NCI-H187 treated with DMSO at 0.1 percent for 48 hours (cell line): ENCODE measurements around the gene HNRNPAB.
"Not testable (repeated sequence)": the region's sequence is repeated elsewhere in the genome, so short reads cannot be mapped to it uniquely, and the experiment has no call there.

Source experiments
- DNase-seq: peaks from one replicate; lab custom pipeline; 2025; lab: John Stamatoyannopoulos, UW

HNRNPAB gene

GRCh38 chr5:178230879-178231538, 26.7 kb downstream of the HNRNPAB start:
- DNase-seq, result no peak

GRCh38 chr5:178231539-178232123, 27.3 kb downstream of the HNRNPAB start:
- no peak for DNase-seq

DNA sequence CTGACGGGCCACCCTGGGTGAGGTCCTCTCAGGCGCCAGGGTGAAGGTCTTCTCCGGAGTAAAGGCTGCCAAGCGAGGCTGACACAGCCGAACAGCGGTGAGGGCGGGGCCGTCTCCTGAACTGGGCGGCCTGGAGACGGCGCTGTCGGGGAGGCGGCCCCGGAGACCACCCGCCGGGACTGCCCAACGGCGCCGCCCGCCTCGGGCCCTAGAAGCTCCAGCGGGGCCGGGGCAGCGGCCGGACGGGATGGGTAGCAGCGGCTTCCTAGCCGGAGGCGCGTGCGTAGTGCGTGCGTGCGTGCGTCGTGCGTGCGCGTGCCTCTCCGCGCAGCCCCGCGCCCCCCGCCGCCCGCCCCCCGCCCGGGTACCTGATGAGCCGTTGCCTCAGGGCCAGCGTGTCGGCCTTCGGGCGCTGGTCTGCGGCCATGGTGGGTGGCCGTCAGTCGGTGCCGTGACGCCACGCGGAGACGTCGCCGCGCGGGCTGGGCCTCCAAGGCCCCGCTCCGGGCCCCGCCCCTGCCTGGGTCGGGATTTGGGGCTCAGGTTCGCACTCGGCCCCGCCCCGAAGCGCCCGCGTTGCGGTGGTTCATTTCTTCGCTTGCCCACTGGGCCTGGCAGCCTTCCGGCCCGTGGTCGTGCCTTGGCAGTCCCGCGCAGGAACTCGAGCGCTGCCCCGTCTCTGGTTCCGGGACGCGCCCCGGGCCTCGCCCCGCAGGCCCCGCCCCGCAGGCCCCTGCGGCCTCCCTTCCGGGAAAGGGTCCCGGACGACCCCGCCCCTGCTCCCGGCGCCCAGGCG, 28.0 kb downstream of the HNRNPAB start, which contains the start of gene PHYKPL:
TSS of gene PHYKPL (minus strand) at position 679 of the 796 bp plus-strand sequence. CDS start at position 427, 252 bp downstream.
- DNase-seq, result no peak

GRCh38 chr5:178232920-178233429, 28.6 kb downstream of the HNRNPAB start:
- no peak for DNase-seq

GRCh38 chr5:178234121-178234749, 29.9 kb downstream of the HNRNPAB start:
- DNase-seq, result no peak

GRCh38 chr5:178234750-178235587, 30.6 kb downstream of the HNRNPAB start:
- no peak for DNase-seq

DNA sequence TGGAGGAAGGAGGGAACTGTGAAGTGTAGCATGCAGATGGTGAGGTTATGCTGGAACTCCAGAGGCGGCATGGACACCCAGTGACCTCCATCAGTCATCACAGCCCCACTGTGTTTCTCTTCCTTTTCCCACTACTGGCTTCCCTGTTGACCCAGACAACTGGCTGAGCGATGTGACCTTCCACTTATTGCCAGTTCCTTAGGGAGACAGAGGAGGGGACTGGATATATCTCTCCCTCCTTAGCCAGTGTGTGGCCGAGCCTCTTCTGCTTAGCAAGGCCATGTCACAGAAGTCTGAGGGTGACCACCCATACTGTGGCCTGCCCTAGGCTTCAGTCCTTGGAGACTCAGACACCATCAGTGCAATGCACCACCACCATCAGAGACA, 31.2 kb downstream of the HNRNPAB start:
- DNase-seq, result no peak

DNA sequence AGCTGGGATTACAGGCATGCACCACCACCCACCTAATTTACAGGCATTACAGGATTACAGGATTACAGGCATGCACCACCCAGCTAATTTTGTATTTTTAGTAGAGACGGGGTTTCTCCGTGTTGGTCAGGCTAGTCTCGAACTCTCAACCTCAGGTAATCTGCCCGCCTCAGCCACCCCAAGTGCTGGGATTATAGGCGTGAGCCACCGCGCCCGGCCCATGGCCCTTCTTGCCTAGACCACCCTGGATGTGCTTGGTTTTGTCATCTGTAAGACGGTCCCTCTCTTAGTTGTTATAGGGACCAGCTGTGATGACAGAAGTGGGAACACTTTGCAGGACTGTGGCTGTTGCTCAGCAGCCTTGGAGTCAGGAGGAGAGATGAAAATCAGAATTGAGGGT, 31.8 kb downstream of the HNRNPAB start:
- DNase-seq, result no peak

- no peak for DNase-seq
These were observed 32.3 kb downstream of the HNRNPAB start for GRCh38 chr5:178236679-178237078.

DNA sequence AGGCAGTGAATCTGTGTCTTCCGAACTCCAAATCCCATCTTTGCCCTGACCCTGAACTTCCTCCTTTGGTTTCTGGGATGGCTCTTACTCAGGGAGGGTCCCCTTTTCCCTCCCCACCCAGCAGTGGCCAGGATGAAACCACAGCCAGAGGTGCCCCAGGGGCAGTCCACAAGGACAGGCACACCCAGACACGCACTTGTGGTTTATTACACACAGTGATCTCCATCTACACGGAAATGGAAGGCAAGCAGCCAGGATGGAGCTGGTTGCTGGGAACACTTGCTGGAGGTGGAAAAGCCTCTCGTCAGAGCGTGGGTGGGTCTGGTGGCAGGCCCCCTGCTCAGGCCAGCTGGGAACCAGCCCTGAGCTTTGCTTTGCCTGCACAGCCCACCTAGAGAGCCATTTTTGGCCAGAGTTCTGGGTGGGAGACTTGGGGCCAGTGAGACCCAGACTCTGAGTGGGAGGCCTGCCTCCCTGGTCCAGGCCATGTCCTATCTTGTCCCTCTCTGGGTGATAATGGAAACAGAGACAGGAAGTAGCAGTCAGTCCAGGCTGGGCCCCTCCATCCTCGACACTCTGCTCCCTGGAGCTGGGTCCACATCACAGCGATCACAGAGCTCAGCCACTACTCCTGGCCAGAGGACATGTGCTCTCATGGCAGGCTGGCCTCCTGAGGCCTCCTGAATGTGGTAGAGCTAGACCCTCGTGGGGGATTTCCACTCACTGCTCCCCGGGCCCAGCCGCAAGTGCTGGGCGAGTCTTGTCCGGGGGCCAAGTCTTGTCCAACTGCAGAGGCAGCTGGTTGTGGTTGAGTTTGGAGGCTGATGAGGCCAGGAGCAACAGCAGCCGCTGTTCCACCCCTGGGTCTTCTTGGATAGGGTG, 33.3 kb downstream of the HNRNPAB start:
- DNase-seq, result no peak

GRCh38 chr5:178238313-178238635, 33.9 kb downstream of the HNRNPAB start:
- no peak for DNase-seq

DNA sequence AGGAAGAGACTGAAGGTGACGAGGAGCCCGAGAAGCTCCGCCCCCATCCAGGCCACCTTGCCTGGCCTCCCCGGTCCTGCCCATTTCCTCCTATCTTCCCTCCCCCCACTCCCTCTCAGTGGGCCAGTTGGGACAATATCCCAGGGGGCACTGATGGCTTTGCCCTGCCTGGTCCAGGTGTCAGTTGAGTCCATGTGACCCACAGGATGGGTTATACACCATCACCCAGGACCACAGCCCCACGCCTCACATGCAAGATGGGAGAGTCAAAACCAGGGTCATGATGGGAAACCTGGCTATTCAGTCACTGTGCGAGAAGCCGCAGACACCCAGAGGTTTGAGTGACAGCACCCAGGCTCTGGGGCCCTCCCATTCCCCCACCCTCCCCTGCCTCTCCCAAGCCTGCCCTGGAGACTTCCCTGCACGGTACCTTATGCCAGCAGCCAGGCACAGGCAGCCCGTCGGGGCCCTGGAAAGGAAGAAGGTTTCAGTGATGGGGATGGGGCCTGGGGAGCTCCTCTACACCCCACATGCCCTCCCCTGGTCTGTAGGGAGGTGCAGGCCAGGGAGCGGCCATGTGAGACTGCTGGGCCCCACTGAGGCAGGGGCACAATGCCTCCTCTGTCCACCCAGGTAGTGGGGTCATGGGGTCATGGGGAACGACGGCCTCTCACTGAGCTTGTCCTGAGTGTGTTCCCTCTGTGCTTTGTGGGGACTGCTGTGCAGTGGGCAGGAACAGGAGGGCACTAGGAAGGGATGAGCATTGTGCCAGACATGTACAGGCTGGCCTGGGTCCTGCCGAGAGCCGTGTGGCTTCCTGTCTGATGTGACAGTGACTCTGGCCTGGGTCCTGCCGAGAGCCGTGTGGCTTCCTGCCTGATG, 34.6 kb downstream of the HNRNPAB start:
- no peak for DNase-seq

- DNase-seq, result not testable (repeated sequence)
These were observed 35.4 kb downstream of the HNRNPAB start for GRCh38 chr5:178239626-178240301.

- DNase-seq, result no peak
These were observed 36.0 kb downstream of the HNRNPAB start for GRCh38 chr5:178240341-178240741.

GRCh38 chr5:178240766-178241165, 36.4 kb downstream of the HNRNPAB start:
- DNase-seq, result no peak

- no peak for DNase-seq
These were observed 36.9 kb downstream of the HNRNPAB start for GRCh38 chr5:178241231-178241663.

GRCh38 chr5:178241688-178242231, 37.4 kb downstream of the HNRNPAB start:
- DNase-seq, result no peak

DNA sequence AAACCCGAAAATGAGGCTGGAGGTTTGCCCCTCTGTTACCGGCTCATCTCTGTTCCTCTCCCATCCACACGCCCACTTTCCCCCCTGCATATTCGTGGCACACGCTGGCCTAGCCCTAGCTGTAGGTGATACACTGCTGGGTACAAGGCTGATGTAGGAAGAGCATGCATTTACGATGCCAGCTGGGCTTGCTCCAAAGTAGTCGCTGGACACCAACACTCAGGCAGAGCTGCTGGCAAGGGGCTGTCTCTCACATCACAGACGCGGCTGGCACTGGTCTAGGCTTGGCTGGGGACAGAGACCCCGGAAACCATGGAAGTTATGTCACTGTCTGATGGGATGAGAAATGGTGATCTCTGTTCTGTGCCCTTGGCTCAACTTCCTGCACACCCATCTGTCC, 38.1 kb downstream of the HNRNPAB start:
- no peak for DNase-seq

GRCh38 chr5:178244576-178244975, 40.2 kb downstream of the HNRNPAB start:
- DNase-seq, result no peak
